Stimulated activated CD8-positive, alpha-beta memory T cell treated with anti-CD3 and anti-CD28 coated beads, Interleukin-15, amount 100 ng/mL, for 24 hours (primary cell): ENCODE results near the gene KMT2B.

ENCODE experiments used
- DNase-seq: peaks from one replicate; pipeline ENCODE4 v3.0.0-alpha.2; 2020; ENCODE audit warnings: low read depth

The KMT2B gene

DNA sequence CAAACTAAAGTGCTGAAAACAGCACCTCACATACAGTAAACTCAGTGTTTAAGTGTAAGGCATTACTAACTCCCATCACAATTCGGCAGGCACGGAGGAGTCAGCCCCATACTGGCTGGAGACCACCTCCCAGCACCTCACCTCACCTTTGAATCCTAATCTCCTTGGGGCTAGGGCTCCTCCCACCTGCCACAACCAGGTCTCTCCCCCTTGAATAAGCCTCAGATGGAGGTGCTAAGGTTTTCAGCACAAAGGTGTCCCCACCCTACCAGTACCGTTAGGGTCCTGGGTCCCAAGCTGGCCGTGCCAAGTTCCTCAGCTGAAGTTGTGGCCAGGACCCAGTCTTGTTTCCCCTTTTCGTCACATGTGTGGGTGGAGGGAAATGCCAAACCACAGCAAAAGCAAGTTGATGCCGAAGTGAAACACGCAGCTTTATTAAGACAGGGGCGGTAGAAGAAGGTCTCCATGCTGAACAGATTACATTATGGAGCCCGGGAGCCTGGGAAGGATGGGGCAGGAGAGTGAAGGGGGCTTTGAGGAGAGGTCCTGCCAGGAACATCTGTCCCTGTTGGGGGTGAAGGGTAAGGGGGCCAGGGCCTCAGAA lies 24.4 kb downstream of the KMT2B start, which contains the start of gene IGFLR1:
TSS of gene IGFLR1 (minus strand) at position 332 of the 604 bp plus-strand sequence. CDS start 1,272 bp downstream, outside the sequence.
- DNase-seq: no peak

GRCh38 chr19:35743640-35744429 lies 26.0 kb downstream of the KMT2B start:
- no peak for DNase-seq

DNA sequence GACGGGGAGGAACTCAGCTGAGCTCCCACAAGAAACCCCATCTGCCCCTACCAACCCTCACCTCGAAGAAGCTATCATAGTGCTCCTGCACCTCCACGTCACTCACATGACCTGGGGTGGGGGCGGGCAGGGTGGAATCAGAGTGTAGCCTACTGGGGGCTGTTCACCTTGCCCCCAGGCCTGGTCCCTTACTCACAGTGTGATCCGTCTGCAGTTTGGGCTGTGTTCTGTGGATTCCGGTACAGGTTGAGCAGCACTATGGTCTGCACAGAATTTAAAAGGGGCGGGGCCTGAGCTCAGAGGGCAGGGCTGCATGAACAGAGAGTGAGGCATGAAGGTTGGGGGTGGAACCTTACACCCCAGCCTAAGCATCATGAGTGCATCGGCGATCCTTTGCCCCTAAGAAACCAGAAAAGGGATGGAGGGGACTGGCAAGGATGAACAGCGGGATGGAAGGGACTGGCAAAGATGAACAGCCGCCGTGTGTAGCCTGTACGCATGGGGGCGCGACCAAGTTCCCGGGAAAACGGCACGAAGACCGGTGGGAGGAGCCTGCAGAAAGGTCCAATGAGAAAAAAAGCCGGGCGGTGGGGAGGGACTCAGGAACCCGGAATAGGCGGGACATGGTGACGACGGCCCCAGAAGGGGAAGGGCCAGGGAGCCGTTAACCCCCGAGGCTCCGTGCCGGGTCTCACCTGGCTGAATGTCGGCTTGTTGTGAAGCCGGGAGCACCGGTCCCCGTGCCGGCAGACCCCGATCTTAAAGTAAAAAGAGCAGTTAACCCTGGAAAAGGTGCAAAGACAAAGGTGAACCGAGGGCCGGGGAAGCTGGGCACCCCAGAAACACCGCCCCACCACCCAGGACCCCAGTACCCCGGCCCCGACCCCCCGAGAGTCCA lies 26.9 kb downstream of the KMT2B start:
- DNase-seq: peak; percentile 65

- DNase-seq: peak; percentile 76
Measured at GRCh38 chr19:35745328-35746086, 27.7 kb downstream of the KMT2B start, which contains the start of the genes PSENEN and U2AF1L4. PSENEN (plus strand) TSS chr19:35745651; CDS start chr19:35745931, 280 bp downstream. U2AF1L4 (minus strand) TSS chr19:35745418; CDS start chr19:35745391, 27 bp downstream.

GRCh38 chr19:35746087-35746462 lies 28.3 kb downstream of the KMT2B start:
- DNase-seq: no peak

DNA sequence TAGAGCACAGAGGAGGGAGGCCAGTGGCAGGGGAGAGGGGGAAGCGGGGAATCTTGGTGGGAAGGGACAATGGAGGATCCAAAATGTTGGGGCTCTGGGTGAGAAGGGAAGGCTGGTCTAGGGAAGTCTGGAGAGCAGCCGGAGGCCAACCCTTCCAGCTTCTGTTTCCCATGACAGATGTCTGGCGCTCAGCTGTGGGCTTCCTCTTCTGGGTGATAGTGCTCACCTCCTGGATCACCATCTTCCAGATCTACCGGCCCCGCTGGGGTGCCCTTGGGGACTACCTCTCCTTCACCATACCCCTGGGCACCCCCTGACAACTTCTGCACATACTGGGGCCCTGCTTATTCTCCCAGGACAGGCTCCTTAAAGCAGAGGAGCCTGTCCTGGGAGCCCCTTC lies 28.7 kb downstream of the KMT2B start:
- no peak for DNase-seq

DNA sequence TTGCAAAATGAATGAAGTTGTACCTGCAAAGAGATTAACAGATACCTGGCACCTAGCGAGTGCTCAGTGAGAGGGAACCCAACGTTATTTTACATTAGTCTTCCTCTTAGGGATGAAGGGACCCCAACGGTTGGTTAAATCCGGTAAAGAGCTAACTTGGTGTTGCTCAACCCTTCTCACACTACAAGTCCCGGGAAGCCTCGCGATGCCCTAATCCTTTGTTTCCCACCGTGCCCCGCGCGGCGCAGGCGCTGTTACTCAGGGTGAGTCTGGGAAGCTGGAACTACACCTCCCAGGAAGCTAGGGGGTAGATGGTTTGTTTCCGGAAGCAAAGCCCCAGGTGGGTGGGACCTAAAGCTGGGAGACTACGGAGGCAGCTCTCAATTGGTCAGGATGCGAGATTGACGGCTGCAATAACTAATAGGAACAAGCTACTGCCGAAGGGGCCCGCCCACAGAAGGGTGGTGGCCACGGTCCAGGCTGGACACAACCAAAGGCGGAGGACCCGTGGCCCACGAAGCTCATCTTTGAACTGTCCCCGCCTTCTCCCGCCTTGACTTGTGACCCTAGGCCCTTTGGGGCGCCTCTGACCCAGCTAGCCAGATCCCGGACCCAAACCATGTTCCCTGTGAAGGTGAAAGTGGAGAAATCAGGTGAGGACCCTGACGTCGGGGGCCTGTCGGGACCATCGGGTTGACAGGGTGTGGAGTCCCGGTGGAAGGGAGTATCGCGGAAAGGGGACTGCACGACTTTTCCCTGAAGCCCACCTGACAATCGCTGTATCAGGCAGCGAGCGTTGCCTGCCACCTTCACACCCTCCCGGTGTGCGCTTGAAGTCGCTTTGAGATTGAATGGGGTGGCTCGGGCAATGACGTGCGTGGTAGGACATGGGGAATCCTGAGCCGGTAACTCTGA lies 30.6 kb downstream of the KMT2B start, which contains the start of gene LIN37:
TSS of gene LIN37 (plus strand) at position 471 of the 915 bp plus-strand sequence. CDS start at position 620, 149 bp downstream.
- peak; percentile 88 for DNase-seq

DNA sequence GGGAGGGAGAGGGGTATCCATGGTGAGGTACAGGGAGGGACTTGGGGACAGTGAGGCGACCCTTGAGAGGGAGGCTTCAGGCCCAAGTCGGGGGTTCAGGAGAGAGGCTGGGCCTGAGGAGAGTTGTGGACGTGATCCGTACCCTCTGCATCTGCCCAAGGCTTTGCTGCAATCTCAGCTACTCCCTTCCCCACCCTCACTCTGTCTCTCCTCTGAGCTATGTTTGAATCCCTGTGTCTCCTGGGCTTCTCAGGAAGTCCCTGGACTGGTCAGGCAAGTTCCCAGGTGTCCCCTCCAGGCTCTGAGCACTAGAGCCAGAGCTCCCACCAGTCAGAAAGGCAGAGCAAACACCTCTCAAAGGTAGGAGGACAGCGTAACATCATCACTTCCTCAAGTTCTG lies 32.4 kb downstream of the KMT2B start:
- DNase-seq: no peak

- DNase-seq: no peak
Measured at GRCh38 chr19:35751839-35752745, 34.3 kb downstream of the KMT2B start.

- no peak for DNase-seq
Measured at GRCh38 chr19:35752746-35753350, 35.0 kb downstream of the KMT2B start.

- DNase-seq: no peak
Measured at GRCh38 chr19:35753634-35754369, 36.0 kb downstream of the KMT2B start.

DNA sequence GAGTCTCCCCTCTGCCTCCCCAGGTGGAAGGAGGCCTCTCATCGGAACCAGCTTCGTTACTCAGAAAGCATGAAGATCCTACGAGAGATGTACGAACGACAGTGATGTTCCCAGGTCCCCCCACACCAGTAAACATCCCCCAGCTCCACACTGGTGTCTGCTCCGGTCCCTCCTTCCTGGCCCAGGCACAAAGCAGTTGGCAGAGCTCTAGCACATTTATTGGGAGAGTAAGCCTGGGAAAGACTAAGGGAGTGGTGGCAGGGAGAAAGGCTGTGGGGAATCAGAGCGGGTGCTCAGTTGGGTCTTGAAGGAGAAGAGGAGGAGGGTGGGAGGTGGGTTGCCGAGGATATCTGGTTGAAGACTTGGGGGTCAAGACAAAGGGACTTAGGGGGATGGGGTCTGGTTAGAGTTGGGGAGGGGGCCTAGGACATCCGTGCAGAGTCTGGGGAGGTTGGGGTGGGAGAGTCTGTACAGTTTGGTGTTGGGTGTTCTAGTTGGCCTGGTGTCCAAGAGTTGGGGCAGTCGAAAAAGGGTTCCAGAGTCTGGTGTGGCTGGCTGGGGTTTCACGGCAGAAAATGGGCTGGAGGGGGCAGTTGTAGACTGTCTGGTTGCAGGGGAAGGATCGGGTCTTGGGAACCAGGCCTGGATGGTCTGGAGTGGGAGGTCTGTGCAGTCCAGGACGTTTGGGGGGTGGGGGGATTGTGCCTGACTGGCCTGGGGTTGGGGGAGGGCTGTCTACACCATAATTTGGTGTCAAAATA lies 36.7 kb downstream of the KMT2B start:
- DNase-seq: no peak

DNA sequence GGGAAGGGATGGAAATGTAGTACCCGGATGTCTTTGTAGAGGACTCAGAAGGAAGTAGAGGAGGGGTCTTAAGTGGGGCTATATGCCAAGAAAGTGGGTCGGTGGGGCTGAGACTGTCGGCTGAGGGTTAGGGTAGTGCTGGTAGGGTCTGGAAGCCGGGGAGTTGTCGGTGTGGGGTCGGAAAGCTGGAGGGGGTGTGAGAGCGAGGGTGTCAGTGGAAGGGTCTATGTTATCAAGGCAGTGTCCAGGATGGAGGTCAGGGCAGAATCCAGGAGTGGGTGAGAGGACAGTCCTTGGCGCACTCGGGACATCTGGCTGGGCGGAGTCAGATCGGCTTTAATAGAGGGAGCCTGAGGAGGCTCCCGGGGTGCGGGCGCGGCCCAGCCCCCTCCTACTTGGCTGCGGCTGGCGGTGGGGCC lies 37.3 kb downstream of the KMT2B start:
- no peak for DNase-seq

DNA sequence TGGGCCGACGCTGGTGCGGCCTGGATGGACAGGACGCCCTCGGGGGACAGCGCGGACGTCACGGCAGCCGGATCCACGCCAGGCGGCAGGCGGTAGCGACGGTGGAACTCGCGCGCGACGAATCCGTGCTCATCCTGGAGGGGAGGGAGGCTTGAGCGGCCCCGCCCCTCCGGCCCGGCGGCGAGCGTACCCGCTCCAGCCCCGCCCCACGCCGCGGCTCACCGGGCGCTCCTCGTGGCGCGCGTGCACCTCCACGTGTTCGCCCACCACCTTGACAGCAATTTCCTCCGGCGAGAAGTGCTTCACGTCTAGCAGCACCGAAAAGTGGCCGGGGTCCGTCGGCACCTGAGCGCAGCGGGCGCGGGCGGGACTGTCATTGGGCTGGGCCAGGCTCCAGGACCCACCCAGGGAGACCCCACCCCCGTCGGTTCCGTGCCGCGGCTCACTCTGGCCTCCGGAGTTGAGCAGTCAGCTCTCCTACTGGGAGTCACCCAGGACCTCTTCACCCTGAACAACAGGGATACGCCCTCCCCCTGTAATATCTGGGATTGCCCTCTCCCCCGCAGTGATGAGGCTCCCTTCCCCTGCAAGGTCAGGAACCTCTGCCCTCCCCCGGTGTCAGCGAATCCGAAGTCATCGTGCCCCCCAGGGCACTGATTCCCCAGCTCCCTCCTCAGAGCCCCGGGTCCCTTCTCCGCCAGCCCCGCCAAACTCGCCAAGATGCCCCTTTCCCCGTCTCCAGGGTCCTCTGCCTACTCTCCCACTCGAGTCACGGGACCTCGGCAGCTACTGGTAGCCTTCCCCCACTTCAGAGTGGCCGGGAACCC lies 38.0 kb downstream of the KMT2B start:
- DNase-seq: no peak

DNA sequence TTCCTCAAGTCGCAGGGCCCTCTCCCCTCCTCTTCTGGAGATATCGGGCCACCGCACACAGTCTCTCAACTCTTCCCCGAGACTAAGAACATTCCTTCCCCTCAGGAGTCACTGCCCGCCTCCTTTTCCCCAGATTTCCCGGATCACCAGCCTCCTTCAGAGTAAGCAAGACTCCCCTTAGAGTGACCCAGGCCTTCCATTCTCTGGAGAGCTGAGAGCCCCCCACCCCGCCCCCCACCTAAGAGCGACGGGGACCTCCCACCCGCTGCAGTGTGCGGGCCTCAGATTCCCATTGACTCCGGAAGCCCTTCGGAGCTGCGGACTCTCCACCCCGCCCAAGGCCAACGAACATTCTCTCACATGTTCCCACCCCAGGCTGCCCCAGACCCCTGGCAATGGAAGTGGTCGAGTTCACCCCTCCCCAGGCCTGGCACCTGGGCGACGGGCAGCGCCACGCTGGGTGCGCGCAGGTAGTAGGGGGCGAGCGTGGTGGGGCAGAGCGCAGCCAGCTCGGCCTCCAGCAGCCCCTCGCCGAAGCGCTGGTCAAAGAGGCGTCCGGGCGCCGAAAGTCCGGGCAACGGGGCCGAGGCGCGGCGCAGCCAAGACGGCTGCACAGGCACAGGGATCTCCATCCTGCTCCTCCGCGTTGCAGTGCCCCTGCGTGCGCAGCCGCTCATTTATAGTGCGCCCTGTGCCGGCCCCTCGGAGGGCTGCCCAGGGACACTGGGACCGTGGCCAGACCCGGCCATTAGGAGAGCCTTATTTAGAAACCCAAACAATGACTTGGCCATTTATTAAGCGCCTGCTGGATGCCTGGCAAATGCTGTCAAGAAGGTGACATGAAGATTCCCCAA lies 38.8 kb downstream of the KMT2B start, which contains the start of gene HSPB6:
TSS of gene HSPB6 (minus strand) at position 653 of the 854 bp plus-strand sequence. CDS start at position 632, 21 bp downstream.
- DNase-seq: no peak
